Naive B cell (primary cell): ENCODE measurements around the gene TAL1. TPM values are rescaled to one million over a fixed set of nuclear protein-coding genes. Genes with fewer than 3 reads are reported as not detected.
"Not testable (repeated sequence)": the region's sequence is repeated elsewhere in the genome, so short reads cannot be mapped to it uniquely, and the experiment has no call there.

ENCODE experiments used
- ATAC-seq, 2 donors: fragments of 150-1000 bp; cut with Tn5 transposase; 2 replicates each; pipeline ENCODE4 v1.10.0; 2021; ENCODE audit warnings: low read depth in 2 of 2, mild to moderate bottlenecking in 2 of 2, moderate library complexity in 2 of 2
- DNase-seq: peaks from one replicate; pipeline ENCODE4 v3.0.0; 2022
- H3K27ac Mint-ChIP-seq, 6 donors: one replicate each; pipeline ENCODE4 v1.8.0; 2020 to 2022; ENCODE audit warnings: mild to moderate bottlenecking in 6 of 6, mixed read lengths in 6 of 6, moderate library complexity in 5 of 6, inconsistent platforms in 2 of 6
- H3K27me3 Mint-ChIP-seq, 3 donors: one replicate each; pipeline ENCODE4 v1.8.0; 2021 to 2022; ENCODE audit warnings: mixed read lengths in 3 of 3, mild to moderate bottlenecking in 1 of 3
- H3K36me3 Mint-ChIP-seq, 2 donors: one replicate each; pipeline ENCODE4 v1.8.0; 2020 to 2022; ENCODE audit warnings: mixed read lengths in 2 of 2, inconsistent platforms in 1 of 2, mild to moderate bottlenecking in 1 of 2
- H3K4me1 Mint-ChIP-seq, 3 donors: one replicate each; pipeline ENCODE4 v1.8.0; 2020 to 2022; ENCODE audit warnings: mixed read lengths in 3 of 3, inconsistent platforms in 1 of 3, mild to moderate bottlenecking in 1 of 3, moderate library complexity in 1 of 3
- H3K4me3 Mint-ChIP-seq, 8 donors: one replicate each; pipeline ENCODE4 v1.8.0; 2020 to 2022; ENCODE audit warnings: mild to moderate bottlenecking in 8 of 8, mixed read lengths in 8 of 8, moderate library complexity in 8 of 8, inconsistent platforms in 2 of 8
- H3K9me3 Mint-ChIP-seq, 7 donors: one replicate each; pipeline ENCODE4 v1.8.0; 2020 to 2022; ENCODE audit warnings: mixed read lengths in 7 of 7, mild to moderate bottlenecking in 5 of 7, inconsistent platforms in 2 of 7, moderate library complexity in 1 of 7
- polyA plus RNA-seq, 6 donors: library from polyadenylated mRNA; unstranded; fragments of 300-500 nt; fragmentation: Illumina TruSeq; gene quantifications; one replicate each; pipeline ENCODE4 v1.2.3, GENCODE V29; 2021; ENCODE audit warnings: low read depth in 6 of 6

The TAL1 gene
- polyA plus RNA-seq, 6 donors from 2014 or later, result 0.08 to 1.0 (median 0.36) TPM; not detected in 3

- DNase-seq, result no peak
- Mint-ChIP-seq H3K27ac (no peak overlapping the region), H3K36me3 (no peaks in the 10 kb centered on the region), H3K4me3 (no peak overlapping the region), H3K4me1 (peaks cover 0 to 6% (median 4%) of the 10 kb centered on the region in 3 donors), H3K27me3 (peaks cover 28 to 43% (median 34%) of the 10 kb centered on the region in 3 donors), H3K9me3 (no peaks in the 10 kb centered on the region)
- ATAC-seq, result no peak
These were observed 35.4 kb downstream of the TAL1 start for GRCh38 chr1:47196622-47197021.

- not testable (repeated sequence) for H3K4me3 Mint-ChIP-seq, H3K4me1 Mint-ChIP-seq, ATAC-seq, H3K27ac Mint-ChIP-seq, DNase-seq, H3K9me3 Mint-ChIP-seq, H3K36me3 Mint-ChIP-seq
- peaks cover 28 to 46% (median 34%) of the 10 kb centered on the region in 3 donors for H3K27me3 Mint-ChIP-seq
These were observed 36.0 kb downstream of the TAL1 start for GRCh38 chr1:47195981-47196380.

GRCh38 chr1:47194311-47194710 is 37.7 kb downstream of the TAL1 start:
- Mint-ChIP-seq H3K9me3 (no peaks in the 10 kb centered on the region), H3K36me3 (no peaks in the 10 kb centered on the region), H3K4me3 (no peak overlapping the region), H3K27me3 (peaks cover 28 to 44% (median 33%) of the 10 kb centered on the region in 3 donors), H3K4me1 (peaks cover 0 to 6% (median 4%) of the 10 kb centered on the region in 3 donors), H3K27ac (no peak overlapping the region)
- no peak for ATAC-seq
- DNase-seq, result no peak

GRCh38 chr1:47193496-47193895 is 38.5 kb downstream of the TAL1 start:
- H3K36me3 Mint-ChIP-seq, H3K4me1 Mint-ChIP-seq, H3K4me3 Mint-ChIP-seq, H3K9me3 Mint-ChIP-seq, DNase-seq, ATAC-seq: not testable (repeated sequence)
- H3K27ac Mint-ChIP-seq, result peak overlapping the region in 1 of 6 donors; percentile 7
- H3K27me3 Mint-ChIP-seq, result peaks cover 20 to 36% (median 25%) of the 10 kb centered on the region in 3 donors

GRCh38 chr1:47192458-47193384 is 39.3 kb downstream of the TAL1 start:
- H3K36me3 Mint-ChIP-seq, result no peaks in the 10 kb centered on the region
- H3K27ac Mint-ChIP-seq, result peak overlapping the region in 2 of 6 donors; percentile 80 to 81
- peaks cover 0 to 6% (median 4%) of the 10 kb centered on the region in 3 donors for H3K4me1 Mint-ChIP-seq
- peak; percentile 30 to 58 for ATAC-seq
- peak; percentile 48 for DNase-seq
- H3K9me3 Mint-ChIP-seq, result no peaks in the 10 kb centered on the region
- peaks cover 12 to 28% (median 18%) of the 10 kb centered on the region in 3 donors for H3K27me3 Mint-ChIP-seq
- no peak overlapping the region for H3K4me3 Mint-ChIP-seq

- DNase-seq (no peak), ATAC-seq (no peak)
- H3K27ac Mint-ChIP-seq, result peak overlapping the region in 1 of 6 donors; percentile 14
- no peak overlapping the region for H3K4me3 Mint-ChIP-seq
- peaks cover 0 to 6% (median 4%) of the 10 kb centered on the region in 3 donors for H3K4me1 Mint-ChIP-seq
- H3K9me3 Mint-ChIP-seq, result no peaks in the 10 kb centered on the region
- H3K27me3 Mint-ChIP-seq, result peaks cover 10 to 32% (median 26%) of the 10 kb centered on the region in 3 donors
- no peaks in the 10 kb centered on the region for H3K36me3 Mint-ChIP-seq
These were observed 40.0 kb downstream of the TAL1 start for GRCh38 chr1:47191940-47192457.

GRCh38 chr1:47190857-47191256 is 41.2 kb downstream of the TAL1 start:
- H3K27me3 Mint-ChIP-seq, result peaks cover 10 to 43% (median 27%) of the 10 kb centered on the region in 3 donors
- ATAC-seq (no peak), DNase-seq (no peak)
- no peaks in the 10 kb centered on the region for H3K9me3 Mint-ChIP-seq
- no peaks in the 10 kb centered on the region for H3K36me3 Mint-ChIP-seq
- H3K4me3 Mint-ChIP-seq, result no peak overlapping the region
- no peak overlapping the region for H3K27ac Mint-ChIP-seq
- H3K4me1 Mint-ChIP-seq, result peaks cover 0 to 6% (median 4%) of the 10 kb centered on the region in 3 donors

GRCh38 chr1:47190509-47190855 is 41.5 kb downstream of the TAL1 start:
- H3K27ac Mint-ChIP-seq, result no peak overlapping the region
- peaks cover 10 to 46% (median 31%) of the 10 kb centered on the region in 3 donors for H3K27me3 Mint-ChIP-seq
- no peaks in the 10 kb centered on the region for H3K36me3 Mint-ChIP-seq
- no peaks in the 10 kb centered on the region for H3K9me3 Mint-ChIP-seq
- ATAC-seq (no peak), DNase-seq (no peak)
- H3K4me1 Mint-ChIP-seq, result peaks cover 0 to 6% (median 4%) of the 10 kb centered on the region in 3 donors
- H3K4me3 Mint-ChIP-seq, result no peak overlapping the region

- no peak for ATAC-seq
- H3K36me3 Mint-ChIP-seq, result no peaks in the 10 kb centered on the region
- H3K4me3 Mint-ChIP-seq, result peak within 1 kb of the TSS in 1 of 8 donors; percentile 33
- peaks cover 0 to 6% (median 4%) of the 10 kb centered on the region in 3 donors for H3K4me1 Mint-ChIP-seq
- no peaks in the 10 kb centered on the region for H3K9me3 Mint-ChIP-seq
- H3K27ac Mint-ChIP-seq, result peak within 1 kb of the TSS in 2 of 6 donors; percentile 25 to 42
- H3K27me3 Mint-ChIP-seq, result peaks cover 10 to 51% (median 36%) of the 10 kb centered on the region in 3 donors
- no peak for DNase-seq
These were observed 42.0 kb downstream of the TAL1 start, which contains the start of gene PDZK1IP1 for GRCh38 chr1:47189844-47190508. PDZK1IP1 (minus strand) TSS chr1:47190036; CDS start chr1:47189932, 104 bp downstream.

GRCh38 chr1:47188791-47189785 is 42.9 kb downstream of the TAL1 start:
- ATAC-seq, result no peak
- DNase-seq, result no peak
- H3K9me3 Mint-ChIP-seq, result no peaks in the 10 kb centered on the region
- no peak overlapping the region for H3K27ac Mint-ChIP-seq
- no peaks in the 10 kb centered on the region for H3K36me3 Mint-ChIP-seq
- H3K4me1 Mint-ChIP-seq, result peaks cover 0 to 6% (median 4%) of the 10 kb centered on the region in 3 donors
- no peak overlapping the region for H3K4me3 Mint-ChIP-seq
- H3K27me3 Mint-ChIP-seq, result peaks cover 9 to 53% (median 36%) of the 10 kb centered on the region in 3 donors

GRCh38 chr1:47187926-47188250 is 44.1 kb downstream of the TAL1 start:
- Mint-ChIP-seq H3K27ac (no peak overlapping the region), H3K4me1 (peaks cover 0 to 3% (median 2%) of the 10 kb centered on the region in 3 donors), H3K36me3 (no peaks in the 10 kb centered on the region), H3K27me3 (peaks cover 7 to 52% (median 35%) of the 10 kb centered on the region in 3 donors), H3K4me3 (no peak overlapping the region), H3K9me3 (no peaks in the 10 kb centered on the region)
- ATAC-seq (no peak), DNase-seq (no peak)

GRCh38 chr1:47187231-47187925 is 44.6 kb downstream of the TAL1 start:
- no peak for DNase-seq
- H3K4me1 Mint-ChIP-seq, result no peaks in the 10 kb centered on the region
- no peak overlapping the region for H3K27ac Mint-ChIP-seq
- H3K4me3 Mint-ChIP-seq, result no peak overlapping the region
- no peaks in the 10 kb centered on the region for H3K9me3 Mint-ChIP-seq
- H3K27me3 Mint-ChIP-seq, result peaks cover 4 to 48% (median 37%) of the 10 kb centered on the region in 3 donors
- ATAC-seq, result no peak
- no peaks in the 10 kb centered on the region for H3K36me3 Mint-ChIP-seq
